ENCODE measurements around the gene IFT88.
"Not testable (repeated sequence)": the region's sequence is repeated elsewhere in the genome, so short reads cannot be mapped to it uniquely, and the experiment has no call there.

The IFT88 gene

GRCh38 chr13:20679879-20680278 lies 112.9 kb downstream of the IFT88 start:
- H3K27ac ChIP-seq (ENCODE audit: low read depth, low read length): no peak overlapping the region
- no peak overlapping the region for H3K9ac ChIP-seq (ENCODE audit: low read length)
- H3K4me3 ChIP-seq (ENCODE audit: low read depth in 1 of 2, low read length in 2 of 2): no peak overlapping the region
- no peaks in the 10 kb centered on the region for H3K27me3 ChIP-seq (ENCODE audit: control insufficient read depth in 1 of 2, insufficient read depth in 2 of 2, low read length in 2 of 2)
- H3K4me1 ChIP-seq (ENCODE audit: insufficient read depth, low read length): no peaks in the 10 kb centered on the region
- H3K9me3 ChIP-seq (ENCODE audit: low read length): no peaks in the 10 kb centered on the region
- no peaks in the 10 kb centered on the region for H3K36me3 ChIP-seq (ENCODE audit: insufficient read depth, low read length)

GRCh38 chr13:20680416-20681080 lies 113.6 kb downstream of the IFT88 start:
- Histone ChIP-seq H3K9me3 (ENCODE audit: low read length) (no peaks in the 10 kb centered on the region), H3K27ac (ENCODE audit: low read depth, low read length) (no peak overlapping the region), H3K4me3 (ENCODE audit: low read depth in 1 of 2, low read length in 2 of 2) (no peak overlapping the region), H3K9ac (ENCODE audit: low read length) (no peak overlapping the region), H3K4me1 (ENCODE audit: insufficient read depth, low read length) (no peaks in the 10 kb centered on the region), H3K27me3 (ENCODE audit: control insufficient read depth in 1 of 2, insufficient read depth in 2 of 2, low read length in 2 of 2) (no peaks in the 10 kb centered on the region), H3K36me3 (ENCODE audit: insufficient read depth, low read length) (no peaks in the 10 kb centered on the region)

GRCh38 chr13:20681481-20681880 lies 114.5 kb downstream of the IFT88 start:
- H3K27ac ChIP-seq (ENCODE audit: low read depth, low read length); H3K4me1 ChIP-seq (ENCODE audit: insufficient read depth, low read length); H3K9ac ChIP-seq (ENCODE audit: low read length); H3K9me3 ChIP-seq (ENCODE audit: low read length); H3K27me3 ChIP-seq (ENCODE audit: control insufficient read depth in 1 of 2, insufficient read depth in 2 of 2, low read length in 2 of 2); H3K4me3 ChIP-seq (ENCODE audit: low read depth in 1 of 2, low read length in 2 of 2); H3K36me3 ChIP-seq (ENCODE audit: insufficient read depth, low read length): not testable (repeated sequence)

GRCh38 chr13:20682061-20682460 lies 115.1 kb downstream of the IFT88 start:
- H3K9ac ChIP-seq (ENCODE audit: low read length): no peak overlapping the region
- no peaks in the 10 kb centered on the region for H3K36me3 ChIP-seq (ENCODE audit: insufficient read depth, low read length)
- H3K4me1 ChIP-seq (ENCODE audit: insufficient read depth, low read length): no peaks in the 10 kb centered on the region
- H3K9me3 ChIP-seq (ENCODE audit: low read length): no peaks in the 10 kb centered on the region
- H3K27ac ChIP-seq (ENCODE audit: low read depth, low read length): no peak overlapping the region
- no peak overlapping the region for H3K4me3 ChIP-seq (ENCODE audit: low read depth in 1 of 2, low read length in 2 of 2)
- no peaks in the 10 kb centered on the region for H3K27me3 ChIP-seq (ENCODE audit: control insufficient read depth in 1 of 2, insufficient read depth in 2 of 2, low read length in 2 of 2)

- Histone ChIP-seq H3K27ac (ENCODE audit: low read depth, low read length) (no peak overlapping the region), H3K4me1 (ENCODE audit: insufficient read depth, low read length) (no peaks in the 10 kb centered on the region), H3K4me3 (ENCODE audit: low read depth in 1 of 2, low read length in 2 of 2) (no peak overlapping the region), H3K9me3 (ENCODE audit: low read length) (no peaks in the 10 kb centered on the region), H3K27me3 (ENCODE audit: control insufficient read depth in 1 of 2, insufficient read depth in 2 of 2, low read length in 2 of 2) (no peaks in the 10 kb centered on the region), H3K36me3 (ENCODE audit: insufficient read depth, low read length) (no peaks in the 10 kb centered on the region), H3K9ac (ENCODE audit: low read length) (no peak overlapping the region)
These were observed 117.1 kb downstream of the IFT88 start for GRCh38 chr13:20684041-20684440.

- H3K9me3 ChIP-seq (ENCODE audit: low read length): no peaks in the 10 kb centered on the region
- no peak overlapping the region for H3K27ac ChIP-seq (ENCODE audit: low read depth, low read length)
- H3K4me3 ChIP-seq (ENCODE audit: low read depth in 1 of 2, low read length in 2 of 2): no peak overlapping the region
- no peaks in the 10 kb centered on the region for H3K27me3 ChIP-seq (ENCODE audit: control insufficient read depth in 1 of 2, insufficient read depth in 2 of 2, low read length in 2 of 2)
- no peaks in the 10 kb centered on the region for H3K36me3 ChIP-seq (ENCODE audit: insufficient read depth, low read length)
- no peak overlapping the region for H3K9ac ChIP-seq (ENCODE audit: low read length)
- no peaks in the 10 kb centered on the region for H3K4me1 ChIP-seq (ENCODE audit: insufficient read depth, low read length)
These were observed 117.6 kb downstream of the IFT88 start for GRCh38 chr13:20684546-20684945.

GRCh38 chr13:20685092-20685491 lies 118.1 kb downstream of the IFT88 start:
- H3K9me3 ChIP-seq (ENCODE audit: low read length): no peaks in the 10 kb centered on the region
- H3K36me3 ChIP-seq (ENCODE audit: insufficient read depth, low read length): no peaks in the 10 kb centered on the region
- no peak overlapping the region for H3K27ac ChIP-seq (ENCODE audit: low read depth, low read length)
- H3K4me1 ChIP-seq (ENCODE audit: insufficient read depth, low read length): no peaks in the 10 kb centered on the region
- H3K9ac ChIP-seq (ENCODE audit: low read length): no peak overlapping the region
- no peak overlapping the region for H3K4me3 ChIP-seq (ENCODE audit: low read depth in 1 of 2, low read length in 2 of 2)
- no peaks in the 10 kb centered on the region for H3K27me3 ChIP-seq (ENCODE audit: control insufficient read depth in 1 of 2, insufficient read depth in 2 of 2, low read length in 2 of 2)

GRCh38 chr13:20686167-20686566 lies 119.2 kb downstream of the IFT88 start:
- no peaks in the 10 kb centered on the region for H3K36me3 ChIP-seq (ENCODE audit: insufficient read depth, low read length)
- no peaks in the 10 kb centered on the region for H3K4me1 ChIP-seq (ENCODE audit: insufficient read depth, low read length)
- no peak overlapping the region for H3K27ac ChIP-seq (ENCODE audit: low read depth, low read length)
- no peak overlapping the region for H3K9ac ChIP-seq (ENCODE audit: low read length)
- H3K9me3 ChIP-seq (ENCODE audit: low read length): no peaks in the 10 kb centered on the region
- no peak overlapping the region for H3K4me3 ChIP-seq (ENCODE audit: low read depth in 1 of 2, low read length in 2 of 2)
- H3K27me3 ChIP-seq (ENCODE audit: control insufficient read depth in 1 of 2, insufficient read depth in 2 of 2, low read length in 2 of 2): no peaks in the 10 kb centered on the region

GRCh38 chr13:20686863-20687579 lies 120.1 kb downstream of the IFT88 start:
- Histone ChIP-seq H3K27me3 (ENCODE audit: control insufficient read depth in 1 of 2, insufficient read depth in 2 of 2, low read length in 2 of 2) (no peaks in the 10 kb centered on the region), H3K9me3 (ENCODE audit: low read length) (no peaks in the 10 kb centered on the region), H3K4me3 (ENCODE audit: low read depth in 1 of 2, low read length in 2 of 2) (no peak overlapping the region), H3K36me3 (ENCODE audit: insufficient read depth, low read length) (peaks cover 6% of the 10 kb centered on the region), H3K27ac (ENCODE audit: low read depth, low read length) (no peak overlapping the region), H3K4me1 (ENCODE audit: insufficient read depth, low read length) (no peaks in the 10 kb centered on the region), H3K9ac (ENCODE audit: low read length) (no peak overlapping the region)

- H3K9ac ChIP-seq (ENCODE audit: low read length): no peak overlapping the region
- H3K4me3 ChIP-seq (ENCODE audit: low read depth in 1 of 2, low read length in 2 of 2): no peak overlapping the region
- H3K36me3 ChIP-seq (ENCODE audit: insufficient read depth, low read length): peaks cover 10% of the 10 kb centered on the region
These were observed 122.3 kb downstream of the IFT88 start for GRCh38 chr13:20689291-20689690.

GRCh38 chr13:20691616-20692015 lies 124.7 kb downstream of the IFT88 start:
- peaks cover 10% of the 10 kb centered on the region for H3K36me3 ChIP-seq (ENCODE audit: insufficient read depth, low read length)
- H3K27ac ChIP-seq (ENCODE audit: low read depth, low read length): no peak overlapping the region
- H3K9ac ChIP-seq (ENCODE audit: low read length): no peak overlapping the region
- no peaks in the 10 kb centered on the region for H3K4me1 ChIP-seq (ENCODE audit: insufficient read depth, low read length)
- H3K4me3 ChIP-seq (ENCODE audit: low read depth in 1 of 2, low read length in 2 of 2): no peak overlapping the region
- H3K9me3 ChIP-seq (ENCODE audit: low read length): no peaks in the 10 kb centered on the region
- H3K27me3 ChIP-seq (ENCODE audit: control insufficient read depth in 1 of 2, insufficient read depth in 2 of 2, low read length in 2 of 2): no peaks in the 10 kb centered on the region

More at GRCh38 chr13:20689291-20689690, 122.3 kb downstream of the IFT88 start:
- H3K27ac ChIP-seq (ENCODE audit: low read depth, low read length): no peak overlapping the region
- H3K27me3 ChIP-seq (ENCODE audit: control insufficient read depth in 1 of 2, insufficient read depth in 2 of 2, low read length in 2 of 2): no peaks in the 10 kb centered on the region
- H3K9me3 ChIP-seq (ENCODE audit: low read length): no peaks in the 10 kb centered on the region
- no peaks in the 10 kb centered on the region for H3K4me1 ChIP-seq (ENCODE audit: insufficient read depth, low read length)

- no peak overlapping the region for H3K4me3 ChIP-seq (ENCODE audit: low read depth in 1 of 2, low read length in 2 of 2)
- H3K27me3 ChIP-seq (ENCODE audit: control insufficient read depth in 1 of 2, insufficient read depth in 2 of 2, low read length in 2 of 2): no peaks in the 10 kb centered on the region
- H3K4me1 ChIP-seq (ENCODE audit: insufficient read depth, low read length): no peaks in the 10 kb centered on the region
- H3K9me3 ChIP-seq (ENCODE audit: low read length): no peaks in the 10 kb centered on the region
- H3K27ac ChIP-seq (ENCODE audit: low read depth, low read length): no peak overlapping the region
- H3K9ac ChIP-seq (ENCODE audit: low read length): no peak overlapping the region
- peaks cover 10% of the 10 kb centered on the region for H3K36me3 ChIP-seq (ENCODE audit: insufficient read depth, low read length)
These were observed 129.1 kb downstream of the IFT88 start for GRCh38 chr13:20696073-20696472.

Data from muscle layer of colon (tissue), 2 donors.